Uterus (tissue), 2 donors: Measurements from ENCODE around the gene ZNF577.

Source experiments
- CTCF ChIP-seq, 4 experiments: fragments of 200-600 bp in 2 of 4; fragments of 450-650 bp in 2 of 4; sonication (generic) in 2 of 4; IDR thresholded peaks; one replicate each; pipeline ENCODE4 v1.5.1; 2016 to 2019; ENCODE audit warnings: antibody characterized with exemption in 4 of 4, mild to moderate bottlenecking in 2 of 4, moderate library complexity in 1 of 4
- POLR2A ChIP-seq, 2 donors: fragments of 450-650 bp; IDR thresholded peaks; one replicate each; pipeline ENCODE4 v1.6.1; 2016; ENCODE audit warnings: antibody characterized with exemption in 2 of 2, mild to moderate bottlenecking in 1 of 2, moderate library complexity in 1 of 2

- TF ChIP-seq CTCF (IDR thresholded peaks at IDR 0.05) (no peak), POLR2A (IDR thresholded peaks at IDR 0.05) (no peak)
Measured at GRCh38 chr19:51822946-51823345, 64.8 kb downstream of the ZNF577 start.
